ENCODE results near the gene RPAP3. TPM values are rescaled to one million over a fixed set of nuclear protein-coding genes. Genes with fewer than 3 reads are reported as not detected.

The RPAP3 gene
- total and polyA plus RNA-seq, 9 of the 15 experiments (the other 6 are each of a cell fraction or from before 2014, with no cell fraction given), result 40.0 to 92.1 (median 54.1) TPM

- TF ChIP-seq FOXJ3 (CRISPR knock-in tag; IDR thresholded peaks at IDR 0.05), result no peak
- CTCF ChIA-PET (ENCODE audit: low intra/inter-chr PET ratio), result no interaction called here
- Histone ChIP-seq H3K27me3 (ENCODE audit: control insufficient read depth in 2 of 2, insufficient read depth in 2 of 2, low read length in 2 of 2) (peaks cover 30 to 62% of the 10 kb centered on the region in 2 experiments), H3K27ac (ENCODE audit: extremely low read depth, low read depth, low read length) (no peak overlapping the region), H3K4me3 (no peak overlapping the region), H3K9me1 (ENCODE audit: control insufficient read depth, insufficient read depth, low read length) (no peaks in the 10 kb centered on the region), H3K79me2 (ENCODE audit: control insufficient read depth, insufficient read depth, low read length) (no peaks in the 10 kb centered on the region), H3K9ac (ENCODE audit: insufficient read depth in 1 of 2, low read depth in 2 of 2, low read length in 2 of 2) (no peak overlapping the region), H3K9me3 (replicated peaks; ENCODE audit: control insufficient read depth, insufficient read depth, low read depth, low read length) (no peaks in the 10 kb centered on the region), H3K36me3 (ENCODE audit: control insufficient read depth, insufficient read depth, low read length) (no peaks in the 10 kb centered on the region), H2AFZ (ENCODE audit: low read depth, low read length) (no peak overlapping the region), H4K20me1 (replicated peaks; ENCODE audit: control insufficient read depth, insufficient read depth, low read length) (no peaks in the 10 kb centered on the region; the same call in 1 of the 2 replicates), H3K4me1 (replicated peaks in 1 of 2; ENCODE audit: control insufficient read depth in 2 of 2, insufficient read depth in 2 of 2, low read length in 2 of 2) (peaks cover 10 to 36% of the 10 kb centered on the region in 2 experiments; a peak in 3 of 5 replicates), H3K4me2 (ENCODE audit: insufficient read depth, low read length) (no peak overlapping the region)
- in situ Hi-C loops (cut with MboI), result no loop called here
- WGBS (ENCODE audit: insufficient coverage, low coverage, missing lambda C conversion rate), result 10% methylated on average over 2 of the region's 3 CpGs
- no TSS peak for BruUV-seq (replicated peaks)
- intact Hi-C loops (cut with micrococcal nuclease), result no loop called here
- no peak for DNase-seq (ENCODE audit: extremely low read depth in 1 of 4, low spot score in 3 of 4)
- no peak for FAIRE-seq
- ATAC-seq, result no peak
- POLR2A ChIA-PET, result no interaction called here
Observed at GRCh38 chr12:47748899-47749298, 43.1 kb upstream of the RPAP3 start.

- H3K4me2 ChIP-seq (ENCODE audit: insufficient read depth, low read length), result no peak overlapping the region
- BruUV-seq (replicated peaks), result no TSS peak
- H3K9ac ChIP-seq (ENCODE audit: insufficient read depth in 1 of 2, low read depth in 2 of 2, low read length in 2 of 2), result no peak overlapping the region
- ChIA-PET CTCF (ENCODE audit: low intra/inter-chr PET ratio) (no interaction called here), POLR2A (interaction anchor here (0.7 kb wide), 1 partner anchor 9 kb away, joined by 4 read pairs; no protein-coding TSS in a partner anchor)
- H3K27me3 ChIP-seq (ENCODE audit: control insufficient read depth in 2 of 2, insufficient read depth in 2 of 2, low read length in 2 of 2), result peaks cover 30 to 67% of the 10 kb centered on the region in 2 experiments
- no peaks in the 10 kb centered on the region for H3K9me1 ChIP-seq (ENCODE audit: control insufficient read depth, insufficient read depth, low read length)
- no peak for DNase-seq (ENCODE audit: extremely low read depth in 1 of 4, low spot score in 3 of 4)
- H3K27ac ChIP-seq (ENCODE audit: extremely low read depth, low read depth, low read length), result no peak overlapping the region
- H3K36me3 ChIP-seq (ENCODE audit: control insufficient read depth, insufficient read depth, low read length), result no peaks in the 10 kb centered on the region
- peaks cover 6 to 40% of the 10 kb centered on the region in 2 experiments; a peak in 3 of 5 replicates for H3K4me1 ChIP-seq (replicated peaks in 1 of 2; ENCODE audit: control insufficient read depth in 2 of 2, insufficient read depth in 2 of 2, low read length in 2 of 2)
- H3K9me3 ChIP-seq (replicated peaks; ENCODE audit: control insufficient read depth, insufficient read depth, low read depth, low read length), result no peaks in the 10 kb centered on the region
- H3K4me3 ChIP-seq, result no peak overlapping the region
- no peak overlapping the region for H2AFZ ChIP-seq (ENCODE audit: low read depth, low read length)
- no peak for FAIRE-seq
- in situ Hi-C loops (cut with MboI) (no loop called here), intact Hi-C loops (cut with micrococcal nuclease) (no loop called here)
- ATAC-seq, result no peak
- H3K79me2 ChIP-seq (ENCODE audit: control insufficient read depth, insufficient read depth, low read length), result no peaks in the 10 kb centered on the region
- 0% methylated on average over 1 of the region's 1 CpG for WGBS (ENCODE audit: insufficient coverage, low coverage, missing lambda C conversion rate)
- no peaks in the 10 kb centered on the region; the same call in 1 of the 2 replicates for H4K20me1 ChIP-seq (replicated peaks; ENCODE audit: control insufficient read depth, insufficient read depth, low read length)
- TF ChIP-seq MIER1 (IDR thresholded peaks at IDR 0.05; ENCODE audit: low read depth), result no peak
- no peak for TF ChIP-seq PRPF4 (IDR thresholded peaks at IDR 0.05; ENCODE audit: insufficient read depth, low read depth, low read length, poor library complexity, severe bottlenecking)
- no peak for TF ChIP-seq FOXP1 (CRISPR knock-in tag; IDR thresholded peaks at IDR 0.05)
- TF ChIP-seq U2AF1 (optimal IDR thresholded peaks at IDR 0.05; ENCODE audit: low read depth, low read length), result no peak
- TF ChIP-seq TCFL5 (CRISPR knock-in tag; conservative IDR thresholded peaks at IDR 0.05), result no peak
- no peak for TF ChIP-seq ZNF121 (CRISPR knock-in tag; conservative IDR thresholded peaks at IDR 0.05)
- TF ChIP-seq TAF7 (tag; IDR thresholded peaks at IDR 0.05), result no peak
Observed at GRCh38 chr12:47748507-47748828, 42.6 kb upstream of the RPAP3 start.

Data from K562 (cell line).